Stimulated activated naive B cell treated with anti-CD40 and anti-IgM and Interleukin-4, amounts not matched to agents 10 μg/mL and 1 μg/mL and 100 μg/mL, for 72 hours (primary cell): ENCODE measurements around the gene GCGR.
A peak's percentile ranks its signal among the peaks of the same experiment; 100 is the strongest.

Experiments used
- ATAC-seq, 2 donors: fragments of 150-1000 bp; cut with Tn5 transposase; replicated peaks; 2 replicates each; pipeline ENCODE4 v1.10.0; 2021; ENCODE audit warnings: moderate library complexity in 1 of 2
- DNase-seq: peaks from one replicate; pipeline ENCODE4 v3.0.0; 2021
- H3K27ac Mint-ChIP-seq: one replicate; pipeline ENCODE4 v1.8.0; 2022; ENCODE audit warnings: mild to moderate bottlenecking, mixed read lengths
- H3K27me3 Mint-ChIP-seq, 2 donors: one replicate each; pipeline ENCODE4 v1.8.0; 2022; ENCODE audit warnings: mixed read lengths in 2 of 2
- H3K36me3 Mint-ChIP-seq, 2 donors: one replicate each; pipeline ENCODE4 v1.8.0; 2022; ENCODE audit warnings: mixed read lengths in 2 of 2, mild to moderate bottlenecking in 1 of 2
- H3K4me1 Mint-ChIP-seq, 2 donors: one replicate each; pipeline ENCODE4 v1.8.0; 2022; ENCODE audit warnings: mixed read lengths in 2 of 2, mild to moderate bottlenecking in 1 of 2
- H3K4me3 Mint-ChIP-seq, 2 donors: one replicate each; pipeline ENCODE4 v1.8.0; 2022; ENCODE audit warnings: mild to moderate bottlenecking in 2 of 2, mixed read lengths in 2 of 2, moderate library complexity in 1 of 2
- H3K9me3 Mint-ChIP-seq, 2 donors: one replicate each; pipeline ENCODE4 v1.8.0; 2022; ENCODE audit warnings: mixed read lengths in 2 of 2, mild to moderate bottlenecking in 1 of 2

Gene GCGR

DNA sequence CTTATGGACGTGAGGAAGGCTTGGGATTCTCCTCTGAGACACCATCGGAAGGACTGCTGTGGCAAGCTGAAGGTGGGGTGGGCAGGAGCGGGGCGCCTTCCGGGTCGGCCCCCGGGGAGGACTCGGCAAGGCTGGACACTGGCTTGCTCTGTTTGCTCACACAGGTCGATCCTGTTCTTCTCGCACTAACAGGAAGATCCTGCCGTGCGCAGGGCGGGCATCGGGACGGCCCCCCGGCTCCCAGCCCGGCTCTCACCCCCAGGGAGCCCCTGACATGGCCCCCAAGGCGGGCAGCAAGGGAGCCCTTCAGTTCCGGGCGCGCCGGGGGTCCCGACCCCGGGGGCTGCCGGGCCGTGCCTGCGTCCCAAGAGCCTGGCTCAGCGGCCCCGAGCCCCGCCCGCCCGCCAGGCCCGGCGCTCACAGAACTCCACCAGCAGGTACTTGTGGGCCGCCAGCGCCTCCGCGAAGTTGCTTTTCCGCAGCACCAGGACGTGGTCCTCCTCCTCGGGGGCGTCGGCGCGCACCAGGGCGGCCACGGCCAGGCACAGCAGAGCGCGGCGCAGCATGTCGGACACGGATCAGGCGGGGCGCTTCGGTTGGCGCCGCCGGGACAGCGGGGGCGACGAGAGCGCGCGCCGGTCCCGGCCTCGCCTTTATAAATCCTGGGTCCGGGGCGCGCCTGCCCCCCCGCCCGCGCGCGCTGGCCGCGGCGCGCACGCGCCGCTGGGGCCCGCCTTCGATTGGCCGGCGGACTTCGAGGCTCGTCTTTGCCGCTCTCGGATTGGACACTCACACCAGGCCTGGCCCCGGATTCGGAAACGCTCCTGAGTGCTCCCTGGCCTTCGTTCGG lies 56.2 kb downstream of the GCGR start, which contains the start of gene P4HB:
Gene P4HB, minus strand, starts transcription at position 630 of the 850 bp plus-strand sequence. Its CDS starts 64 bp downstream, at position 566.
- Mint-ChIP-seq H3K27me3 (no peaks in the 10 kb centered on the region), H3K4me3 (peak within 1 kb of the TSS; percentile 92 to 94), H3K36me3 (peaks cover 34 to 45% of the 10 kb centered on the region in 2 donors), H3K4me1 (peaks cover 25 to 46% of the 10 kb centered on the region in 2 donors), H3K9me3 (no peaks in the 10 kb centered on the region), H3K27ac (peak within 1 kb of the TSS; percentile 98)
- DNase-seq: no peak
- ATAC-seq: peak in 1 of 2 donors; percentile 28

DNA sequence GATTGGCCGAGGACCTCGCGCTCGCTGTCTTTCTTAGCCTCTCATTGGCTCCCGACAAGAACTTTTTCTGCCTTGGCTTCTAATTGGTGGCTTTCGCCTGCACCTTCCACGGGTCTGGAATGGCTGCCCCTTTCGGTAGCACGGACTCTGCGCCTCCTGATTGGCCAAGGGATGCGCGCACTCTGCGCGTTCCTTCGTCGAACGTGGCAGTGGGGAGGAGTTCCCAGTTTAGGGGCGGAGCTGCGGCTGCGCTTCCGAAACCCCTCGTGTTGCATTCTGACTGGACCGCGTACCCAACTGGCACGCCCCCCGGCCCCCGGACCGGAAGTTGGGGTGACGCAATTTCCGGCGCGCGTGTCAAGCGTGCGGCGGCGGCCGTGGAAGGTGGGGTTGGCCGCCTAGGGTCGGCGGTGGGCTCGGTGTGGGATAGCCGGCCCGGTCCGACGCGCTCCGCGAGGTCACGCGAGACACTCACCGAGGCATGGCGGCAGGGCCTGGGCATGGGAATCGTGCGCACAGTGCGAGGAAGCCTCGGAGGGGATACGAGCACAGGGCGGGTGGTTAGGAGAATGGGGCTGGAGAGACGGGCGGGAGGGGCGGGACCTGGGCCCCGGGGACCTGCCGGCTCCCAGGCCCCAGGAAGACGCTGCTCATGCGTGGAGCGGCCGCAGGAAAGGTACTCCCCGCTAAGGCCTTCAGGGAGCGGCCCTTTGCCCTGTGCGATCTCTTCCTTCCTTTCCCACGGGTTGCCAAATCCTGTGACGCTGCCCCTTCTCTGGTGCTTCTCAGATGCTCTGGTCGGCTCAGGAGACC lies 57.0 kb downstream of the GCGR start:
- no peaks in the 10 kb centered on the region for H3K27me3 Mint-ChIP-seq
- peak overlapping the region; percentile 92 to 94 for H3K4me3 Mint-ChIP-seq
- peak; percentile 84 to 87 for ATAC-seq
- peaks cover 29 to 47% of the 10 kb centered on the region in 2 donors for H3K36me3 Mint-ChIP-seq
- peak; percentile 99 for DNase-seq
- H3K27ac Mint-ChIP-seq: peak overlapping the region; percentile 98
- H3K4me1 Mint-ChIP-seq: peaks cover 28 to 46% of the 10 kb centered on the region in 2 donors
- no peaks in the 10 kb centered on the region for H3K9me3 Mint-ChIP-seq

DNA sequence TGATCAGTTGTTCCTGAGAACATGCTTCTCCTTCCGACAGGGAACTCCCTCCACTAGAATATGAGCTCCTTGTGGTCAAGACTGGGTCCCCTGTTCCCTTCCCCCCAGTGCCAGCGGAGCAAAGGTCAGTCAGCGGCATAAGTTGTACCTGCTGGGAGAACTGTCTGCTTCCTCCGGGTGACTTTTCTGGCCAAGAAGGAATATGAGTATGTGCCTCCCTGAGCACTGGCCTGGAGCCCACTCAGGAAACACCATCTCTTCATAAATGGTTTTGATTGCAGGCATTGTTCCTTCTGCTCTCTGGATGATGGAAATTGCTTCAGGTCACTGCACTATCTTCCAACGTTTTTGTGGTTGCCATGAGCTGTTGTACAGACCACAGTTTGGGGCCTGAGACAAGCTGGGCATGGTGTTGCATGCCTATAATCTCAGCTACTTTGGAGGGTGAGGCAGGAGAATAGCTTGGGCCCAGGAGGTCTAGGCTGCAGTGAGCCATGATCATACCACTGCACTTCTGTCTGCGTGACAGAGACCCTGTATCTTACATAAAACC lies 59.2 kb downstream of the GCGR start:
- peaks cover 40 to 51% of the 10 kb centered on the region in 2 donors for H3K4me1 Mint-ChIP-seq
- no peak for DNase-seq

More for the DNA sequence above, 59.2 kb downstream of the GCGR start:
- peak overlapping the region; percentile 80 for H3K4me3 Mint-ChIP-seq
- no peak for ATAC-seq
- H3K27ac Mint-ChIP-seq: peak overlapping the region; percentile 73
- no peaks in the 10 kb centered on the region for H3K9me3 Mint-ChIP-seq
- H3K27me3 Mint-ChIP-seq: no peaks in the 10 kb centered on the region
- peaks cover 34 to 50% of the 10 kb centered on the region in 2 donors for H3K36me3 Mint-ChIP-seq
